ENCODE data around the gene RIT2.

RIT2 gene

GRCh38 chr18:43007365-43007764 is 108.1 kb downstream of the RIT2 start (continued):
- no peak for TF ChIP-seq ZIC2 (tag by site-specific recombination; IDR thresholded peaks at IDR 0.05)
- TF ChIP-seq ZNF114 (tag by site-specific recombination; IDR thresholded peaks at IDR 0.05), result no peak
- TF ChIP-seq ZNF704 (tag by site-specific recombination; IDR thresholded peaks at IDR 0.05), result no peak
- TF ChIP-seq ZNF624 (tag by site-specific recombination; IDR thresholded peaks at IDR 0.05), result no peak
- no peak for TF ChIP-seq ZNF23 (tag by site-specific recombination; IDR thresholded peaks at IDR 0.05; ENCODE audit: borderline replicate concordance)
- no peak for TF ChIP-seq ZNF792 (tag by site-specific recombination; IDR thresholded peaks at IDR 0.05)
- TF ChIP-seq ZBTB17 (tag by site-specific recombination; IDR thresholded peaks at IDR 0.05), result no peak
- TF ChIP-seq ZNF18 (tag by site-specific recombination; IDR thresholded peaks at IDR 0.05), result no peak
- TF ChIP-seq ZNF473 (tag by site-specific recombination; IDR thresholded peaks at IDR 0.05), result no peak

- Histone ChIP-seq H3K4me1 (ENCODE audit: control insufficient read depth, insufficient read depth, low read length) (no peaks in the 10 kb centered on the region), H3K9me3 (ENCODE audit: control insufficient read depth, insufficient read depth, low read depth, low read length) (no peaks in the 10 kb centered on the region), H3K36me3 (ENCODE audit: control insufficient read depth in 2 of 2, insufficient read depth in 1 of 2, low read length in 2 of 2) (no peaks in the 10 kb centered on the region), H3K4me3 (ENCODE audit: low read depth, low read length) (no peak overlapping the region), H3K27ac (ENCODE audit: extremely low read depth, low read depth, low read length) (no peak overlapping the region)
- TF ChIP-seq PRDM10 (tag by site-specific recombination; IDR thresholded peaks at IDR 0.05), result no peak
- TF ChIP-seq ZNF362 (tag by site-specific recombination; IDR thresholded peaks at IDR 0.05), result no peak
- no peak for TF ChIP-seq ZBTB7A (tag by site-specific recombination; IDR thresholded peaks at IDR 0.05; ENCODE audit: low read depth)
- no peak for TF ChIP-seq ZBTB17 (tag by site-specific recombination; IDR thresholded peaks at IDR 0.05)
- TF ChIP-seq ZNF335 (tag by site-specific recombination; conservative IDR thresholded peaks at IDR 0.05), result no peak
- TF ChIP-seq ZNF585B (tag by site-specific recombination; IDR thresholded peaks at IDR 0.05), result no peak
- TF ChIP-seq KLF16 (tag by site-specific recombination; IDR thresholded peaks at IDR 0.05), result no peak
- TF ChIP-seq ZNF292 (tag by site-specific recombination; IDR thresholded peaks at IDR 0.05; ENCODE audit: borderline replicate concordance, low read depth), result no peak
- TF ChIP-seq ZNF341 (tag by site-specific recombination; IDR thresholded peaks at IDR 0.05; ENCODE audit: low read depth), result no peak
- no peak for TF ChIP-seq ZNF837 (tag by site-specific recombination; IDR thresholded peaks at IDR 0.05)
- no peak for TF ChIP-seq IKZF3 (tag by site-specific recombination; IDR thresholded peaks at IDR 0.05)
- no peak for TF ChIP-seq GLIS2 (tag by site-specific recombination; IDR thresholded peaks at IDR 0.05)
- TF ChIP-seq ZIC2 (tag by site-specific recombination; IDR thresholded peaks at IDR 0.05), result no peak
- no peak for TF ChIP-seq ZNF18 (tag by site-specific recombination; IDR thresholded peaks at IDR 0.05)
- ChIA-PET POLR2A (no interaction called here), CTCF (interaction anchor here (0.6 kb wide), 1 partner anchor 889 kb away, joined by 3 read pairs; no protein-coding TSS in a partner anchor)
These were observed 111.1 kb downstream of the RIT2 start for GRCh38 chr18:43004421-43004820.
